Ureter (tissue), 1 donor: ENCODE data around the gene RBM45. TPM values are rescaled to one million over a fixed set of nuclear protein-coding genes. Genes with fewer than 3 reads are reported as not detected.
"Not testable (repeated sequence)": the region's sequence is repeated elsewhere in the genome, so short reads cannot be mapped to it uniquely, and the experiment has no call there.

Source experiments
- DNase-seq: peaks from one replicate; pipeline ENCODE4 v3.0.0-alpha.2; 2020; ENCODE audit warnings: low spot score
- total RNA-seq: library from RNA; stranded (reverse); gene quantifications from one replicate; pipeline ENCODE4 v1.2.4, GENCODE V29; 2023
- donor health status: DM: yes; HTN: yes; CAD: no.

Gene RBM45
- total RNA-seq, 1 donor from 2014 or later: 19.2 TPM

DNA sequence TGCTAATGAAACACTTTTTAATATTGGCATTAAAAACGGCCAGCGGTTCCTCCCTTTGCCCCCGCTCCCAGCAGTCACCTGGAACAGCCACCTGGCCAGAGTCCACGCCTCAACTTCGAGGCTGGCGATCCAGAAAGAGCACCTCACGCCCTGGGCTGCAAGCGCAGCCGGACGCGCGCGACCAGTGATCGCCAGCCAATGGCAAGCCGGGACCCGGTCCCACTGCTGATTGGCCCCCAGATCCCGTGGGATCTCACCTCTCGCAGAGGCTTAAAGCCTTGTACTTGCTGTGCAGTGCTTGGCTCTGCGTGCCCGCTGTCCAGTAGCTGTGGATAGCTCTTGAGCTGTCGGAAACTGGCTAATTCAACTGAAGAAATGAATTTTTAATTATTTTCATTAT is 4.1 kb upstream of the RBM45 start:
- DNase-seq: no peak

DNA sequence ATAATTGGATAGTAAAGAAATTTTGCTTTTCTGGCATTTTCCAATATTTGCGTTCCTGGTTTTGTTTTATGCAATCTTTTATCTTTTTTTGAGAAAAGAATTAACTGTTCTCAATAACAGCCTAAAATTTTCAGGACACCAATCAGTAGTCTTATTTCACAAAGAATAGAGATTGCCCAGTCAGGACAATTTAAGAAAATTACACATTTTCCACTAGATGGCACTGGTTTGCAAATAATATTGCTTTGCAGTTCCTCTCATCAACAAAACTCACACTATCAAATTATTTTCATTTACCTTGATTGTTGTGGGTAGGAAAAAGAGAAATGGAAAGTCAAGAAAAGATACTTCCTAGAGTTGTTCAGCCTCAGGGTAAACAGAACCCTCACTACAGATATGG is 2.4 kb upstream of the RBM45 start:
- DNase-seq: no peak

DNA sequence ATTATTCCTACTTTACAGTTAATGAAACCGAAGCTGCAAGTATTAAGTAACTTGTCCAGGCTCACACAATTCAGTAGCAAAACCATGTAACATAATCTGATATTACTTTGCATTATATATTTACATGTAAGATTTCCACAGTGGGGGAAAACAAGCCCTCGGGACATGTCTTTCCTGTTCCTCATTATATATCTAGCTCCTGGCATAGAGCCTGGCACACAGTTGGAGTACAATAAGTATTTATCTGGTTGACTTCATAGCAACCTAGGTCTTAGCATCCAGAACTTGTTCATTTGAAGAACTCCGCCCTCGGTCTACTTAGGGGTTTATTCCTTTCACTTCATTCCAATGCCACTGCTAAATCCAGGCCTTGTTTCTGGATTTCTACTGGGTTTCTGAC is 1.6 kb upstream of the RBM45 start:
- DNase-seq: no peak

DNA sequence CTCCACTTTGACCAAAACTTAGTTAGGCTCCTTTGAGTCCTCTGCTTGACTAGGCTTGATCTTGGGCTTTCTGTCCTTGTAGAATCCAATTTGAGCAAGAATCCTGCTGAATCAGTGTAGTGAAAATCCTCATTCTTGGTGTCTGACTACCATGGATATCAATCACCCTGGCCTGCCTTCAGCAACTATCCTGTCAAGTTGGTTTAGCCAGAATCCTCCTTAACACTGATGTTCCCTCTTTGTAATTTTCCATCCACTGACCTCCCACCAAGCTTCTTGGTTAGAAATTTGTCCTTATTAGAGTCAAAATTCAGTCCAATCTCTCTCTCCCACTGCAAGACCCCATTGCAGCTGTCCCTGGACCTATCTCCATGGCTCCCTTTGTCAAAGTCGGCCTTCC is 494 bp upstream of the RBM45 start:
- no peak for DNase-seq

DNA sequence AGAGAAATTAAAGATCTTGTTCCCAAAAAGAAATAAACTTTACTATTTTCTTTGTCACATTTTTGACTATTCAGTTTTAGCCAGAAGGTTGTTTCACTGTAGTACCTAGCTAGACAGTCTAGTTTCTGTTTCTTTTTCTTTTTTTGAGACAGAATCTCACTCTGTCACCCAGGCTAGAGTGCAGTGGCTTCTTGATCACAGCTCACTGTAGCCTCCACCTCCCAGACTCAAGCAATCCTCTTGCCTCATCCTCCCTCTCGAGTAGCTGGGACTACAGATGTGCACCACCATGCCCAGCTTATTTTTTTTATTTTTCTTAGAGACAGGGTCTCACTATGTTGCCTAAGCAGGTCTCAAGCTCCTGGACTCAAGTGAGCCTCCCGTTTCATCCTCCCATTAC is 2.2 kb downstream of the RBM45 start:
- DNase-seq: no peak

DNA sequence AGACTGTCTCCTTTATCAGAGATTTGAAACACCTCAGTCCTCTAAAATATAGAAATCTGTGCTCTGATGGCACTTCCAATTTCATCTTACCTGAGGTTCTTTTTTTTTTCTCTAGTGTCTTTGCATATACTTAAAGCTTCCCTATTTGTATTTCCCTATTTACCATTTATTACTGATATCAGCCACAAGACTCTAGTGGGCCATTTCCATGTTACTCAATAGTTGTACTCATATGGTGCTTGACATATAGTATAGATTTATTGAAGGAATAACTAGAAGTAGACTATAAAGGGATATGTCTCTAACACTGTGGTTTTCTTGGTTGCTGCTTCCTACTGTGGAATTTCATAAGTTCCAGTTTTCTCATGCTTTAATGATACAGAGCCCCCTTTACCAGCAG is 3.0 kb downstream of the RBM45 start:
- no peak for DNase-seq

DNA sequence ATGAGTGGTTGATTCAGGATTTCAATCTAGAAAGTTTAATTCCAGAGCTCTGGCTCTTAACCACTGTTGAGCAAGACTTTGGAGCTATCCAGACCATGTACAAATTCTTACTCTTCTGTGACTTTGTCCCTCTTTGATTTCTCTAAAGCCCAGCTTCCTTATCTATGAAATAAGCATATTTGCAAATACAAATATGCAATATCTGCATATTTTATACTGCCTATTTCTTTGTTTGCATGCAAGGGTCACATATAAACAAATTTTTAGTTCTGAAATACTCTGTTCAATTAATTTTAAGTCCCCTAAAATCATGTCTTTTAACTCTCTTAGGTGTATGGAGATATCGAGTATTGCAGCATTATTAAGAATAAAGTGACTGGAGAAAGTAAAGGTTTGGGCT is 5.5 kb downstream of the RBM45 start:
- no peak for DNase-seq

DNA sequence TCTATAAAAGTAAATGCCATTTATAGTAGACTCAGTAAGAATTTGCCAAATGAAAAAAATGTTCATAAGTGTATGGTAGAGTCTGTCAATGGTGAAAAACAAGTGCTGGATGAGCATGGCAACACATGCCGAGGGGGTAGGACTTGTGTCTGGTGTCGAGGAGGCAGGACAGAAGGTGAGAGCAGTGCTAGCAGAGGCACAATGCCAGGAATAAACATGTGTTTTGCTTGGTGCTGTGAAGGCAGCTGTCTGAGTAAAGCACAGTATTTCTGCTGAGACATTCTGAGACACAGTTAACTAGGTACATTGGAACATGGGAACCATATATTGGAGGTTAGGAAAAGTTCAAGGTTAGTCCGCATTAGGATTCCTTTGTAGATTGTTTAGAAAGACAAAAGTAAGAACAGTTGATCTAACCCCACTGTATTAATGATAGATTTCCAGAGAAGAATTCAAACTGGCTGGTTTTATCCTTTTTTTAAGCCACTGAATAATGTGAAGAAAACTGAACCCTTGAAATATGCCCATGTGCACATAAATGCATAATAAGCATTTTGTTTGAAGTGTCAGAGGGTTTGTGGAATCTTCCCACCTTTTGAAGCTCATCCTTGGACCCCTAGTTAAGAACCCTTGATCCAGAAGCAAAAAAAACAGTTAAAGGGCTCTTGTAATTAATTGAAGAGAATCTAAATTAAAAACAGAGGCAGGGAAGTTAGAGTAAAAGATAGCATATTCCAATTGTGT is 7.1 kb downstream of the RBM45 start:
- no peak for DNase-seq

DNA sequence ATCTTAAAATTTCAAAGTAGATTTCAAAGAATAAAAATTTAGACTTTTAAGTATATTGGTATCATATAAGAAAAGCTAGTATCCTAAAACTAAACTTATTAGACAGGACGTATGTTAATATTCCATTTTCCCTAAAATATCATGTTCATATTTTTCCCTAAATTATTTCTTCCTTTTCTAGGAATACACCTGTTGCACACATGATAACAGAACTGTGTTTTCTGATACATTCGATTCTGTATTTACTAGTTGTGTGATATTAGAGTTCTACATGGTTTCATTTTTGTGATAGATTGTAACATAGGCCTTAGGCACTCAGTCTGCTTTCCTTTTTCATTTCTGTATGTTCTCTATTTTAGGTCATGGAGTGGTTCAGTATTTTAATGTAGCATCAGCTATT is 10.9 kb downstream of the RBM45 start:
- no peak for DNase-seq

DNA sequence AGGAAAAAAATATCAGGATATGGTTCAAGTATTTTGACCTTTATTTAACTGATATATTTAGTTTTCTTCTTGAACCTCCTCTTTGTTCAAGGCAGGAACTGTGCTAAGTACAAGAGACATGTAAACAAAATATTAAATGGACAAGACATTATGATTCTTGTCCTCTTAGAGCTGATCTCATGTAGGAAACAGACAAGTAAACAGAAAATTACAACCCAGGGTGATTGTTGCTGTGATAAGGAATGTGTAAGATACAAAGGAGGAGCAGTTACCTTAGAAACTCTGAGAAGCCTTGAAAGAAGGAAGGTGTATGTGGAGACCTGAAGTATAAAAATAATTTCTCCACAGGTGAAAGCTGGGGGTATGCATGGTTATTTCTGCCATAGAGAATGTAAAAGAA is 12.9 kb downstream of the RBM45 start:
- DNase-seq: no peak

DNA sequence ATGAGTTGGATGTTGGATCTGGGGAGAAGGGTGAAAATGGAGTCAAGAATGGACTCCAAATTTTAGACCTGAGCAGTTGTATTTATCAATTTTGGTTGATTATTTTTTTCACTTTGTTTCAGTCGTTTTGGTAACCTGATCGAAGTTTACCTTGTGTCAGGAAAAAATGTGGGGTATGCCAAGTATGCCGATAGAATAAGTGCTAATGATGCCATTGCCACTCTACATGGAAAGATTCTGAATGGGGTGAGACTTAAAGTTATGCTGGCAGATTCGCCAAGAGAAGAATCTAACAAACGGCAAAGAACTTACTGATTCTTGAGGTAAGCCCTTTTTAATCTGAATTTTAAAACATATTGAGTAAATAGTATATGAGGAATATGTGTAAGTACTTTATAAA is 13.6 kb downstream of the RBM45 start:
- DNase-seq: no peak

DNA sequence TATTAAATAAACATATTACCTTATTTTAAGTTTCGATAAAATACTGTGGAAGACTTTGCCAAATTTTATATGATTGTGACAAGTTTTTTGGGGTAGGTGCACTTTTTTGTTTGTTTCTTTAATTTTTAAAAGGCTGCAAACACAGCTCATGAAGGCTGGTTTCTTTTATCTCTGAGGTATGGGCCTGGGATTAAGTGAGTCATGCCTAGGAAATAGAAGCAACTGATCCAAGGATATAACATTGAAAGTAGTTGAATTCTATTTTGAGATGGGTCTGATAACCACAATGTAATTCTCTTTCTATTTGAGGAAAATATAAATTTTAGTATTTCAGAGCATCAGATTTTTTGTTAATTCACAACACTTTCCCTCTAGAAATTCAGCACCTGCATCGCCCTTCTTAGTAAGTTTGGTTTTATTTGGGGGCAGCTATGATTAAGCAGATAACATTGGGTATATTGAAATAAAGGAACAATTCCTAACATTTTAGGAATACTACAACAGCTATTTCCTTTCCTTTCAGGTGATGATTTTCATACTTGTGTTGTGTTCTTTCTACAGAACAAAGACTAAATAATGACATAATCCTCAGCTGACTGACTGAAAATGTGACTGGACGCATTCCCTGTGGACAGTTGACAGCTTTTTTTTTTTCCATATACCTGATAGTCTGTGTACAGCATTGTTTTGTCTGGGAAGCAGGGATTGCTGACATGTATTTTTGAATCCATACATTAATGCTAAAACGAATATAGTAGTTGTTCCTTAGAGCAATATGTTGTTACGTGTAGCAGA is 16.8 kb downstream of the RBM45 start:
- no peak for DNase-seq

DNA sequence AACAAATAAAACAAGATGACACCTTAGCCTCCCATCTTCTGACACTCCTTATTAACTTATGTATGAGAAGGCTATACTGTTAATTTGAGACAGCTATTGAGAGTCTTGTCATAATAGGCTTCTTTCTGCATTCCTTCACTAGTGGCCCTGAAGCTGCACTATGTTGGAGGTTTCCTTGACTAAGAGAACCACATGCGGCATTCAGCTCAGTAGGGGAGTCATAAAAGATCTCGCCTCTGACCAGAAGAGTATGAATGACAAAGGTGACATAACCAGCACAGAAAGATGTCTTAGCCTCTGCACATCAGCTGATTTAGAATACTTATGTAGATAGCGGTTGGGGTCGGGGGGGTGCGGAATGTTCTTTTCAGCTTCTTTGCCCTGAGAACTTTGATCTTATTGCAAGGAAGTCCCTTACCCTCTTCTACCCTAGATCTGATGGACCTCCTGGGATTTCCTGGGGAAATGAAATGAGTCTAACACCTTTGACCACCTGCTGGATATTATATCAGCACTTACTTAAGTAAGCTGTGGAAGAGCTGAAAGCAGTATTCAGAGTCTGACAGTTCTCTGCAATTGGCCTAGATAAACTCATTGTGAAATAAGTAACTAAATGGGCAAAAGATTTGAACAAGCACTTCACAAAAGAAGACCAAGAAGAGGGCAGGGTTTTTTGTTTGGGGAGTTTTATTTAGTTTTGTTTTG is 24.2 kb downstream of the RBM45 start:
- no peak for DNase-seq

DNA sequence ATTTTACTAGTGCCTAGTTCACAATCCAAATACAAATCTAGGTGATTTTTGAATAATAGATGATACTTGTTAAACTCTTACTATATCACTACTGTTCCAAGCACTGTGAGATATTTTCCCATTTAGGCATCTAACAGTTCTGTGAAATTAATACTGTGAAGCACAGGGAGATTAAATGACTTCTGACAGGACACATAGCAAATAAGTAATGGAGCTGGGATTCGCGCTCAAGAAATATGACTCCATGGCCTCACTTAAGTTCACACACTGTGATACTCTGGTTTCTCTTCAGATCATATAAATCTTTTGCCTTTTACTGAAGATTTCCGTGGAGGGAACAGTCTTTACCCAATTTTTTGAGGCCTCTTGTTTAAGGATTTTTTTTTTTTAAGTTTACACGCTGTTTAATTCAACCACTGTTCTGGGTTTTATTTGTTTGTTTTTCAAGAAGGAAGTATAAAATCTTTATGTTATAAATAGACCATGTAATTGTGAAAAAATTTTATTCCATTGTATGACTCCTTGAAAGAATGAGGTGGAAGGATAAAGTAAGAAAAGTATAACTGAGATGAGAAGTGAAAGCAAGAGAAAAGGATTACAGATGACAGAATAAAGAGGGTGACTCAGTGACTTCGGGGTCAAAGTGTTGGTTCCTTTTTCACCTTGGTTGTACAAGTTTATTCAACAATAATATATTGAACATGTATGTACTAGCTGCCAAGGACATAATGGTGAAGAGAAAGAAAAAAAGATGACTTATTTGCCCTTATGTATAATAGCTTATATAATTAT is 30.2 kb downstream of the RBM45 start:
- DNase-seq: no peak

DNA sequence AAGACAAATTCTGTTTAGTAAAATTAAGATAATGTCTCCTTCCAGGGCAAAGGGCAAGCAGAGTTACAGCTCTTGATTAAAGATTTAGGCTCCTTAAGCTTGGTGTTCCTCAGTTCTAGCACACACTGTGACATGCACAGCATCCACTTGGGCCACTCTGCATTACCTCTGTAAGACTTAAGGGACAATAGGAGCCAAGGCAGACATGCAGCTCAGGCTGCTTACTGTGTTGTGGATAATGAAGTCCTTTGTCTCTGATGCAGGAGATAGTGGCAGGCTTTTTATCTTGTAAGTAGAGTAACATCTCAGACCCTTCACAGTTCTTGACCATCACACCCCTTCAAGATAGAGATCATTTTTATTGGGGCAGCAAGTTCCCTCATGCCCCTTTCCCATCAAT is 31.2 kb downstream of the RBM45 start:
- DNase-seq: no peak

DNA sequence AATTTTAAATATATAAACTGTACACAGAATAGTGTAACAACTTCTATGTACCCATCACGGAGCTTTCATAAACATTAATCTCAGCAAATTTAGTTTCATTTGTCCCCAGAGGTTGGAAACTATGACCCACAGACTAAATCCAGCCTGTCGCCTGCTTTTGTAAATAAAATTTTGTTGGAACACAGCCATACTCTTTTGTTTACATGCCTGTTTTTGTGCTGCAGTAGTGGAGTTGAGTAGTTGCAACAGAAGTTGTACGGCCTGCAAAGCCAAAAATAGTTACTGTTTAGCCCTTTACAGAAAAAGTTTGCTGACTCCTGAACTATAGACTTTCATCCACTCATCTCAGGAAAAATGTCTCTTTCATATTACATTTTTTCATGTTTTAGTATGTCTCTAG is 39.8 kb downstream of the RBM45 start:
- DNase-seq: no peak

DNA sequence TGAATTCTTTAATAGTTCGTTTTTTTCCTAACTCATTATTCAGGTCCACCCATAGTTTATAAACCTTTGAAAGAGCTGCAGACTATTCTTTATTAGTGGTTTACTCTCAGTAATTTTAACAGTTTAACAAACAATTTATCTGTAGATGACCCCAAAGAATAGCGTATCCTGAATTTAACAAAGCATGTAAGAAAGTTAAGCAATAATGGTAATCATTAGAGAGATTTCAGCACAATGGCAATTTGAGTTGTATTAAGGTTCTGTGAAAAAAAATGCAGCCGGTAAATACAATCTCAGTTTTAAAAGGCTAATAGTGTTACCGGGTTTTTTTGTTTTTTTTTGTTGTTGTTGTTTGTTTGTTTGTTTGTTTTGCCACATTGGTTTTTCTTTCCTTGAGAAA is 40.3 kb downstream of the RBM45 start:
- no peak for DNase-seq

DNA sequence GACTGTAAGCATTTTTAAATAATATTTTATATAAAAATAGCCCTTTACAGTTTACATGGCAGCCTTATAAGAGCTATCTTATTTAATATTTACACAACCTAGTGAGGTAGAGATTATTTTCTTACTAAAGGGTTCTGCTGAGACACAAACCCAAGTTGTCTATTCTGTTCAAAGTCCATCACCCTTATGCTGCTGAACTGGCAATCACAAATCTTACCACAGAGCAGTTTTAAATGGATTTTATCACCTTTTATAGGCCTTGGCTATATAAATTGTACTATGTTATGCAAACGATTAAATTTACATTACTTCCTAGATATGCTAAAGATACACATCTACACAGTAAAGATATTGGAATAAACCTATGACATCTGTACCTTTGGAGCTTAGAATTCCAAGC is 40.7 kb downstream of the RBM45 start:
- no peak for DNase-seq

DNA sequence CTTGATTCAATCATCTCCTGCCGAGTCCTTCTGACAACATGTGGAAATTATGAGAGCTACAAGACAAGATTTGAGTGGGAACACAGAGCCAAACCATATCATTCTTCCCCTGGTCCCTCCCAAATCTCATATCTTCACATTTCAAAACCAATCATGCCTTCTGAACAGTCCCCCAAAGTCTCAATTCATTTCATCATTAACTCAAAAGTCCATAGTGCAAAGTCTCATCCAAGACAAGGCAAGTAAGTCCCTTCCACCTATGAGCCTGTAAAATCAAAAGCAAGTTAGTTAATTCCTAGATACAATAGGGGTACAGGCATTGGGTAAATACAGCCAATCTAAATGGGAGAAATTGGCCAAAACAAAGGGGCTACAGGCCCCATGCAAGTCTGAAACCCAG is 41.6 kb downstream of the RBM45 start:
- not testable (repeated sequence) for DNase-seq

DNA sequence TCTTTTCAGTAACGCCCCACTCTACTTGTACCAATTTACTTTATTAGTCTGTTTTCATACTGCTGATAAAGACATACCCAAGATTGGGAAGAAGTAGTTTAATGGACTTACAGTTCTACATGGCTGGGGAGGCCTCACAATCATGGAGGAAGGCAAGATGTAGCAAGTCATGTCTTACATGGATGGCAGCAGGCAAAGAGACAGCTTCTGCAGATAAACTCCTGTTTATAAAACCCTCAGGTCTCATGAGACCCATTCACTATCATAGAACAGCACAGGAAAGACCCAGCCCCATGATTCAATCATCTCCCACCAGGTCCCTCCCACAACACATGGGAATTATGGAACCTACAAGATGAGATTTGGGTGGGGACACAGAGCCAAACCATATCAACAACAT is 43.3 kb downstream of the RBM45 start:
- no peak for DNase-seq

DNA sequence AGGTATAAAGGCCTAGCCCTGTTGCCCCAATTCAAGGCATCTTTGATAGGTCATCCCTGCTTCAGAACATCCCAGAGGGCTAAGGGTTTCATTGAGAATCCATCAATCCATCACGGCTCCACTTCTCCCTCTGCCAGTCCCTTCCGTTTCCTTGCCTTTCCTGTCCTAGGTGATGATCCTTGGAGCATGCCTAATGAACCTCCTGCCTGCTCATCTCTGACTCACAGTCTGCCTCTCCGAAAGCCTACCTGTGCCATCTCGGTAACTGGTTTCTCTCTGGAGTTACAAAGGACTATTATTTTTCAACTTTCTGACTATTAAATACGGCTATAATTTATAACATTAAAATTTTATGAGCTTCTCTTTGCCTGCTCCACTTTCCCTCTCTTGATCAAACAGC is 45.3 kb downstream of the RBM45 start:
- DNase-seq: no peak

DNA sequence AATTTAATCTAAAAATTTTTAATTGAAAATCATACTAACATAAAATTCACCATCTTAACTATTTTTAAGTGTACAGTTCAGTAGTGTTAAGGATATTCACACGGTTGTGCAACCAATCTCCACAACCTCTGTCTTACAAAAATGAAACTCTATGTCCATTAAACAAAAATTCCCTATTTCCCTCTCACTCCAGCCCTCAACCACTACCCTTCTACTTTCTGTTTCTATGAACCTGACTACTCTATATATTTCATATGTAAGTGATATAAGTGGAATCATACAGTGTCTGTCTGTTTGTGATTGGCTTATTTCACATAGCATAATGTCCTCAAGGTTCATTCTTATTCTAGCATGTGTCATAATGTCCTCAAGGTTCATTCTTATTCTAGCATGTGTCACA is 47.7 kb downstream of the RBM45 start:
- DNase-seq: no peak
